K562 (cell line): ENCODE results near the gene ARPC1A. TPM values are rescaled to one million over a fixed set of nuclear protein-coding genes. Genes with fewer than 3 reads are reported as not detected.

ENCODE experiments used
- ARID3A ChIP-seq: IDR thresholded peaks from 2 replicates; pipeline ENCODE4 v1.6.1; 2012; ENCODE audit warnings: low read depth, low read length, improper control_type of control experiment, borderline replicate concordance
- BRD4 ChIP-seq: fragments of 200-600 bp; sonication (generic); IDR thresholded peaks from 2 replicates; pipeline ENCODE4 v1.6.1; 2017; ENCODE audit warnings: inconsistent platforms
- CUX1 ChIP-seq: fragments of 200-800 bp; sonication (Bioruptor generic); IDR thresholded peaks from 2 replicates; pipeline ENCODE4 v1.6.1; 2016; ENCODE audit warnings: missing genetic modification characterization, missing compliant biosample characterization
- HDAC2 ChIP-seq: fragments of 450-650 bp; IDR thresholded peaks from 2 replicates; pipeline ENCODE4 v1.6.1; 2016; ENCODE audit warnings: mild to moderate bottlenecking
- HNRNPL ChIP-seq: fragments of 200-400 bp; formaldehyde crosslinking; IDR thresholded peaks from 2 replicates; pipeline ENCODE4 v1.6.1; 2017; ENCODE audit warnings: low read depth, mild to moderate bottlenecking, low read length
- MTA2 ChIP-seq: fragments of 450-650 bp; IDR thresholded peaks from 2 replicates; pipeline ENCODE4 v1.6.1; 2016; ENCODE audit warnings: low read depth
- NFIC ChIP-seq: fragments of 450-650 bp; IDR thresholded peaks from 2 replicates; pipeline ENCODE4 v1.6.1; 2017; ENCODE audit warnings: mild to moderate bottlenecking, inconsistent platforms
- NR2C1 ChIP-seq, 2 experiments: fragments of 450-650 bp; IDR thresholded peaks; 2 replicates each; pipeline ENCODE4 v1.6.1; 2017; ENCODE audit warnings: mild to moderate bottlenecking in 2 of 2, antibody characterized with exemption in 1 of 2, inconsistent platforms in 1 of 2, missing compliant biosample characterization in 1 of 2, missing genetic modification characterization in 1 of 2
- SIRT6 ChIP-seq: IDR thresholded peaks from one replicate; pipeline ENCODE4 v1.6.1; 2012; ENCODE audit warnings: low read depth, mild to moderate bottlenecking, control low read depth, inconsistent platforms, low read length, moderate library complexity
- SMC3 ChIP-seq: conservative IDR thresholded peaks from 2 replicates; pipeline ENCODE4 v1.6.1; 2011; ENCODE audit warnings: low read depth, low read length, improper control_type of control experiment; ENCODE audit not compliant: insufficient read depth
- STAT6 ChIP-seq: sonication (generic); formaldehyde crosslinking; IDR thresholded peaks from 2 replicates; pipeline ENCODE4 v1.8.1; 2023; ENCODE audit warnings: mild to moderate bottlenecking, missing genetic modification reagents
- U2AF2 ChIP-seq: fragments of 200-400 bp; formaldehyde crosslinking; optimal IDR thresholded peaks from 2 replicates; pipeline ENCODE3; 2017; ENCODE audit warnings: low read depth, mild to moderate bottlenecking, low read length
- ZFP30 ChIP-seq: fragments of 250-450 bp; sonication (Bioruptor Pico); IDR thresholded peaks from 2 replicates; pipeline ENCODE4 v1.8.0; 2022; ENCODE audit warnings: moderate library complexity, mild to moderate bottlenecking, inconsistent platforms, borderline replicate concordance
- ZNF507 ChIP-seq: conservative IDR thresholded peaks from 2 replicates; pipeline ENCODE4 v1.6.1; 2017; ENCODE audit warnings: missing genetic modification characterization, missing compliant biosample characterization
- ZNF586 ChIP-seq: fragments of 450-650 bp; formaldehyde crosslinking; conservative IDR thresholded peaks from 2 replicates; pipeline ENCODE4 v1.4.0; 2020; ENCODE audit warnings: mild to moderate bottlenecking, moderate library complexity
- ZNF707 ChIP-seq: fragments of 250-450 bp; sonication (Bioruptor Pico); conservative IDR thresholded peaks from 2 replicates; pipeline ENCODE4 v1.8.0; 2022; ENCODE audit warnings: inconsistent platforms, mild to moderate bottlenecking, moderate library complexity
- polyA plus RNA-seq, 8 experiments: library from polyadenylated mRNA; depleted of rRNA in 4 of 8; stranded (reverse) in 5 of 8; unstranded in 3 of 8; fragments of >200 nt; fragmentation: Nextera tagmentation in 2 of 8; fragmentation: Illumina TruSeq in 1 of 8; extraction: Ambion mirVana in 2 of 8; extraction: Trizol in 1 of 8; gene quantifications; 2 replicates each; pipeline versions ENCODE4 v1.2.1 to v1.2.3, GENCODE V29; 2011 to 2014; ENCODE audit warnings: inconsistent platforms in 1 of 8, missing spikeins in 1 of 8
- total RNA-seq, 7 experiments: library from RNA; depleted of rRNA in 6 of 7; stranded (reverse); fragments of >200 nt in 6 of 7; fragmentation: Illumina TruSeq in 2 of 7; extraction: Trizol in 2 of 7; gene quantifications; 2 replicates each; pipeline versions ENCODE4 v1.2.1 to v1.2.3, GENCODE V29; 2011 to 2021; ENCODE audit warnings: low replicate concordance in 1 of 7

ARPC1A gene
- total and polyA plus RNA-seq, 9 of the 15 experiments (the other 6 are each of a cell fraction or from before 2014, with no cell fraction given), result 39.5 to 151 (median 86.1) TPM

GRCh38 chr7:99409192-99409572 lies 83.5 kb downstream of the ARPC1A start (continued):
- TF ChIP-seq CUX1 (CRISPR knock-in tag), result no peak
- TF ChIP-seq NR2C1 (IDR thresholded peaks at IDR 0.05), result no peak
- TF ChIP-seq NR2C1 (tag; IDR thresholded peaks at IDR 0.05), result no peak
- no peak for TF ChIP-seq ZNF586 (CRISPR knock-in tag)
- TF ChIP-seq SIRT6, result no peak
- TF ChIP-seq ARID3A, result no peak
- TF ChIP-seq ZNF507, result no peak
- TF ChIP-seq HNRNPL, result no peak
- peak; percentile 87 for TF ChIP-seq HDAC2
- TF ChIP-seq U2AF2, result no peak
- peak; percentile 28 for TF ChIP-seq MTA2
- no peak for TF ChIP-seq ZFP30 (CRISPR knock-in tag)
- no peak for TF ChIP-seq ZNF707 (CRISPR knock-in tag)
- no peak for TF ChIP-seq BRD4
- TF ChIP-seq SMC3, result no peak
- no peak for TF ChIP-seq STAT6 (CRISPR knock-in tag)
- no peak for TF ChIP-seq NFIC
